Left hindlimb (tissue), 1 donor: ENCODE results near the gene CKLF.
"Not testable (repeated sequence)": the region's sequence is repeated elsewhere in the genome, so short reads cannot be mapped to it uniquely, and the experiment has no call there.

ENCODE experiments used
- DNase-seq: peaks from one replicate; pipeline ENCODE4 v3.0.0-alpha.2; 2018

The CKLF gene

GRCh38 chr16:66544016-66544757 lies 8.2 kb upstream of the CKLF start:
- no peak for DNase-seq

- DNase-seq: no peak
These were observed 5.0 kb upstream of the CKLF start for GRCh38 chr16:66547101-66547989.

- DNase-seq: no peak
These were observed 4.3 kb upstream of the CKLF start for GRCh38 chr16:66548068-66548467.

GRCh38 chr16:66548868-66549267 lies 3.5 kb upstream of the CKLF start:
- DNase-seq: no peak

- DNase-seq: peak; percentile 89
These were observed 2.9 kb upstream of the CKLF start, which contains the start of gene TK2 for GRCh38 chr16:66549284-66550131. TSS of gene TK2 (minus strand) at chr16:66550122. CDS start at chr16:66550061, 61 bp downstream.

GRCh38 chr16:66551348-66551759 lies 1.0 kb upstream of the CKLF start:
- no peak for DNase-seq

- DNase-seq: no peak
These were observed 539 bp upstream of the CKLF start for GRCh38 chr16:66551788-66552285.

GRCh38 chr16:66553223-66553622 lies 847 bp downstream of the CKLF start:
- no peak for DNase-seq

- no peak for DNase-seq
These were observed 1.6 kb downstream of the CKLF start for GRCh38 chr16:66554021-66554420.

- DNase-seq: no peak
These were observed 2.1 kb downstream of the CKLF start for GRCh38 chr16:66554495-66554894.

GRCh38 chr16:66560107-66560506 lies 7.7 kb downstream of the CKLF start:
- no peak for DNase-seq

- DNase-seq: no peak
These were observed 9.2 kb downstream of the CKLF start for GRCh38 chr16:66561381-66562080.

GRCh38 chr16:66562409-66562808 lies 10.0 kb downstream of the CKLF start:
- DNase-seq: no peak

- no peak for DNase-seq
These were observed 10.6 kb downstream of the CKLF start for GRCh38 chr16:66562986-66563385.

- no peak for DNase-seq
These were observed 11.4 kb downstream of the CKLF start for GRCh38 chr16:66563574-66564334.

GRCh38 chr16:66566051-66566901 lies 13.9 kb downstream of the CKLF start, which contains the start of gene CMTM1:
TSS of gene CMTM1 (plus strand) at chr16:66566439. CDS start at chr16:66566514, 75 bp downstream.
- no peak for DNase-seq

GRCh38 chr16:66567270-66567669 lies 14.9 kb downstream of the CKLF start:
- not testable (repeated sequence) for DNase-seq

GRCh38 chr16:66568355-66568754 lies 16.0 kb downstream of the CKLF start:
- no peak for DNase-seq

- DNase-seq: no peak
These were observed 16.8 kb downstream of the CKLF start for GRCh38 chr16:66569131-66569530.

GRCh38 chr16:66569827-66570405 lies 17.5 kb downstream of the CKLF start:
- DNase-seq: no peak
